Mucosa of rectum (tissue), 2 donors: ENCODE measurements around the gene HS3ST3B1.
A peak's percentile ranks its signal among the peaks of the same experiment; 100 is the strongest.

Source experiments
- H3K27ac ChIP-seq, 2 donors: one replicate each; pipeline ENCODE4 v1.7.0; 2013; ENCODE audit warnings: inconsistent platforms in 2 of 2, low read depth in 2 of 2, low read length in 2 of 2
- H3K27me3 ChIP-seq, 2 donors: one replicate each; pipeline ENCODE4 v1.7.0; 2013; ENCODE audit warnings: low read length in 2 of 2; ENCODE audit not compliant: control insufficient read depth in 2 of 2, insufficient read depth in 2 of 2
- H3K36me3 ChIP-seq, 2 donors: one replicate each; pipeline ENCODE4 v1.7.0; 2013; ENCODE audit warnings: low read length in 2 of 2; ENCODE audit not compliant: control insufficient read depth in 2 of 2, insufficient read depth in 2 of 2
- H3K4me1 ChIP-seq, 2 donors: one replicate each; pipeline ENCODE4 v1.7.0; 2013; ENCODE audit warnings: low read length in 2 of 2, mild to moderate bottlenecking in 1 of 2; ENCODE audit not compliant: control insufficient read depth in 2 of 2, insufficient read depth in 2 of 2
- H3K4me3 ChIP-seq, 2 donors: one replicate each; pipeline ENCODE4 v1.7.0; 2013; ENCODE audit warnings: low read length in 2 of 2
- H3K9ac ChIP-seq, 2 donors: one replicate each; pipeline ENCODE4 v1.7.0; 2013; ENCODE audit warnings: low read length in 2 of 2, low read depth in 1 of 2, mild to moderate bottlenecking in 1 of 2
- H3K9me3 ChIP-seq, 2 donors: one replicate each; pipeline ENCODE4 v1.7.0; 2013; ENCODE audit warnings: low read length in 2 of 2; ENCODE audit not compliant: control insufficient read depth in 2 of 2
- donor health status: healthy.
- donor health status: Normal muscosa, but diverticular disease.

HS3ST3B1 gene

GRCh38 chr17:14331225-14331981 is 30.5 kb downstream of the HS3ST3B1 start:
- Histone ChIP-seq H3K9me3 (no peaks in the 10 kb centered on the region), H3K36me3 (no peaks in the 10 kb centered on the region), H3K4me3 (no peak overlapping the region), H3K27ac (no peak overlapping the region), H3K27me3 (no peaks in the 10 kb centered on the region), H3K9ac (no peak overlapping the region), H3K4me1 (no peaks in the 10 kb centered on the region)

GRCh38 chr17:14331982-14332298 is 31.1 kb downstream of the HS3ST3B1 start:
- no peaks in the 10 kb centered on the region for H3K4me1 ChIP-seq
- H3K27ac ChIP-seq, result no peak overlapping the region
- H3K9me3 ChIP-seq, result no peaks in the 10 kb centered on the region
- no peak overlapping the region for H3K4me3 ChIP-seq
- no peaks in the 10 kb centered on the region for H3K27me3 ChIP-seq
- no peak overlapping the region for H3K9ac ChIP-seq
- H3K36me3 ChIP-seq, result no peaks in the 10 kb centered on the region

GRCh38 chr17:14332331-14332730 is 31.4 kb downstream of the HS3ST3B1 start:
- Histone ChIP-seq H3K27ac (no peak overlapping the region), H3K36me3 (no peaks in the 10 kb centered on the region), H3K9ac (no peak overlapping the region), H3K4me3 (no peak overlapping the region), H3K4me1 (no peaks in the 10 kb centered on the region), H3K9me3 (no peaks in the 10 kb centered on the region), H3K27me3 (no peaks in the 10 kb centered on the region)

GRCh38 chr17:14333506-14333905 is 32.6 kb downstream of the HS3ST3B1 start:
- no peak overlapping the region for H3K4me3 ChIP-seq

GRCh38 chr17:14334276-14334840 is 33.5 kb downstream of the HS3ST3B1 start:
- Histone ChIP-seq H3K4me3 (no peak overlapping the region), H3K4me1 (no peaks in the 10 kb centered on the region), H3K36me3 (no peaks in the 10 kb centered on the region), H3K27me3 (no peaks in the 10 kb centered on the region), H3K9me3 (no peaks in the 10 kb centered on the region), H3K27ac (no peak overlapping the region), H3K9ac (no peak overlapping the region)

More at GRCh38 chr17:14333506-14333905, 32.6 kb downstream of the HS3ST3B1 start:
- no peaks in the 10 kb centered on the region for H3K4me1 ChIP-seq
- no peaks in the 10 kb centered on the region for H3K36me3 ChIP-seq
- no peak overlapping the region for H3K27ac ChIP-seq
- H3K27me3 ChIP-seq, result no peaks in the 10 kb centered on the region
- H3K9me3 ChIP-seq, result no peaks in the 10 kb centered on the region
- H3K9ac ChIP-seq, result no peak overlapping the region

GRCh38 chr17:14334919-14335318 is 34.0 kb downstream of the HS3ST3B1 start:
- Histone ChIP-seq H3K36me3 (no peaks in the 10 kb centered on the region), H3K27me3 (no peaks in the 10 kb centered on the region), H3K27ac (peak overlapping the region in 1 of 2 donors; percentile 22), H3K4me3 (no peak overlapping the region), H3K9me3 (no peaks in the 10 kb centered on the region), H3K4me1 (no peaks in the 10 kb centered on the region), H3K9ac (no peak overlapping the region)

GRCh38 chr17:14336418-14336817 is 35.5 kb downstream of the HS3ST3B1 start:
- H3K9ac ChIP-seq, result no peak overlapping the region
- no peak overlapping the region for H3K4me3 ChIP-seq
- no peaks in the 10 kb centered on the region for H3K9me3 ChIP-seq
- no peaks in the 10 kb centered on the region for H3K27me3 ChIP-seq
- no peaks in the 10 kb centered on the region for H3K36me3 ChIP-seq
- no peak overlapping the region for H3K27ac ChIP-seq
- H3K4me1 ChIP-seq, result no peaks in the 10 kb centered on the region

GRCh38 chr17:14337596-14338079 is 36.8 kb downstream of the HS3ST3B1 start:
- H3K4me1 ChIP-seq, result no peaks in the 10 kb centered on the region
- no peak overlapping the region for H3K27ac ChIP-seq
- H3K9ac ChIP-seq, result no peak overlapping the region
- H3K4me3 ChIP-seq, result no peak overlapping the region
- H3K9me3 ChIP-seq, result no peaks in the 10 kb centered on the region
- H3K27me3 ChIP-seq, result no peaks in the 10 kb centered on the region
- H3K36me3 ChIP-seq, result no peaks in the 10 kb centered on the region

- Histone ChIP-seq H3K9ac (no peak overlapping the region), H3K27me3 (no peaks in the 10 kb centered on the region), H3K4me1 (no peaks in the 10 kb centered on the region), H3K27ac (no peak overlapping the region), H3K9me3 (no peaks in the 10 kb centered on the region), H3K4me3 (no peak overlapping the region), H3K36me3 (no peaks in the 10 kb centered on the region)
Measured at GRCh38 chr17:14340857-14341754, 40.2 kb downstream of the HS3ST3B1 start.

GRCh38 chr17:14341866-14342265 is 41.0 kb downstream of the HS3ST3B1 start:
- no peaks in the 10 kb centered on the region for H3K4me1 ChIP-seq
- no peak overlapping the region for H3K4me3 ChIP-seq
- no peak overlapping the region for H3K9ac ChIP-seq
- H3K27me3 ChIP-seq, result no peaks in the 10 kb centered on the region
- H3K36me3 ChIP-seq, result no peaks in the 10 kb centered on the region
- no peak overlapping the region for H3K27ac ChIP-seq
- no peaks in the 10 kb centered on the region for H3K9me3 ChIP-seq
